HCT116 (cell line): ENCODE results near the gene ACTN2. TPM values are rescaled to one million over a fixed set of nuclear protein-coding genes. Genes with fewer than 3 reads are reported as not detected.

Experiments
- ATAC-seq: fragments of 200-7000 bp; cut with Tn5 transposase; 2 replicates; pipeline ENCODE4 v1.9.1; 2020; ENCODE audit warnings: mild to moderate bottlenecking, moderate library complexity
- BruUV-seq: library from RNA; stranded (reverse); fragments of 400-500 nt; replicated peaks from 2 replicates; lab custom pipeline; 2021; lab: Mats Ljungman, UMichigan
- CTCF ChIA-PET: fragments of 300-600 bp; sonication (Branson Sonifier 250); formaldehyde crosslinking; loops from one replicate; lab custom pipeline; 2021; ENCODE audit warnings: antibody characterized with exemption; lab: Charles Lee
- POLR2A ChIA-PET: fragments of 300-600, 350-600 bp; sonication (Branson Sonifier 250); formaldehyde crosslinking; loops from one replicate; lab custom pipeline; 2021; ENCODE audit warnings: antibody characterized with exemption; lab: Charles Lee
- RAD21 ChIA-PET, 2 experiments: fragments of 300-600 bp; sonication (Branson Sonifier 250); formaldehyde crosslinking; loops; one replicate each; lab custom pipeline; 2023; ENCODE audit warnings: low total read pairs in 2 of 2; ENCODE audit not compliant: uncharacterized antibody in 2 of 2, unreplicated experiment in 2 of 2, low non-redundant PET in 1 of 2; lab: Charles Lee
- DNase-seq: peaks from one replicate; pipeline ENCODE4 v3.0.0-alpha.2; 2010; ENCODE audit warnings: low read depth, low spot score
- H2AFZ ChIP-seq: fragments of 200-600 bp; shearing (Covaris generic), sonication (generic); 2 replicates; pipeline ENCODE4 v1.6.1; 2017; ENCODE audit warnings: low read depth, mixed run types, mixed read lengths, antibody characterized with exemption, low read length; ENCODE audit not compliant: poor library complexity, severe bottlenecking
- H3K27ac ChIP-seq: 2 replicates; pipeline ENCODE4 v1.5.1; 2012; ENCODE audit warnings: low read depth, low read length
- H3K27me3 ChIP-seq: fragments of 200-600 bp; sonication (generic); 2 replicates; pipeline ENCODE4 v1.6.1; 2016; ENCODE audit warnings: mixed run types, low read length, mixed read lengths; ENCODE audit not compliant: insufficient read depth
- H3K36me3 ChIP-seq, 2 experiments: fragments of 200-500 bp in 1 of 2; fragments of 200-600 bp in 1 of 2; sonication (Bioruptor generic) in 1 of 2; sonication (generic) in 1 of 2; 2 replicates each; pipeline versions ENCODE4 v1.5.1 to v1.6.1; 2014 to 2016; ENCODE audit warnings: low read length in 2 of 2, inconsistent platforms in 1 of 2, mixed read lengths in 1 of 2, mixed run types in 1 of 2; ENCODE audit not compliant: insufficient read depth in 2 of 2, control insufficient read depth in 1 of 2
- H3K4me1 ChIP-seq, 2 experiments: fragments of 200-600 bp in 1 of 2; sonication (generic) in 1 of 2; 2 replicates each; pipeline versions ENCODE4 v1.5.1 to v1.6.1; 2012 to 2017; ENCODE audit warnings: low read length in 2 of 2, inconsistent platforms in 1 of 2, mild to moderate bottlenecking in 1 of 2, mixed read lengths in 1 of 2, mixed run types in 1 of 2, moderate library complexity in 1 of 2; ENCODE audit not compliant: insufficient read depth in 2 of 2, control insufficient read depth in 1 of 2
- H3K4me2 ChIP-seq: fragments of 200-600 bp; sonication (generic); 2 replicates; pipeline ENCODE4 v1.6.1; 2017; ENCODE audit warnings: mixed run types, low read length, mixed read lengths
- H3K4me3 ChIP-seq, 2 experiments: fragments of 200-600 bp in 1 of 2; sonication (generic) in 1 of 2; replicated peaks in 1 of 2; 2 replicates each; pipeline ENCODE4 v1.5.1; 2011 to 2016; ENCODE audit warnings: low read length in 2 of 2, control low read depth in 1 of 2, low read depth in 1 of 2, mild to moderate bottlenecking in 1 of 2, mixed read lengths in 1 of 2, mixed run types in 1 of 2
- H3K79me2 ChIP-seq: fragments of 200-600 bp; sonication (generic); 2 replicates; pipeline ENCODE4 v1.6.1; 2017; ENCODE audit warnings: mild to moderate bottlenecking, mixed run types, low read length, moderate library complexity, mixed read lengths; ENCODE audit not compliant: insufficient read depth
- H3K9ac ChIP-seq: fragments of 200-600 bp; sonication (generic); 2 replicates; pipeline ENCODE4 v1.6.1; 2016; ENCODE audit warnings: low read length, mixed read lengths
- H3K9me2 ChIP-seq: fragments of 200-600 bp; sonication (generic), shearing (Covaris generic); 2 replicates; pipeline ENCODE4 v1.6.1; 2017; ENCODE audit warnings: mixed run types, mild to moderate bottlenecking, moderate library complexity; ENCODE audit not compliant: insufficient read depth
- H3K9me3 ChIP-seq, 2 experiments: fragments of 200-500 bp in 1 of 2; fragments of 200-600 bp in 1 of 2; sonication (Bioruptor generic) in 1 of 2; sonication (generic) in 1 of 2; 2 replicates each; pipeline ENCODE4 v1.6.1; 2014 to 2017; ENCODE audit warnings: low read length in 2 of 2, mixed read lengths in 2 of 2, inconsistent platforms in 1 of 2, low read depth in 1 of 2, mild to moderate bottlenecking in 1 of 2, mixed run types in 1 of 2, moderate library complexity in 1 of 2; ENCODE audit not compliant: control insufficient read depth in 1 of 2, insufficient read depth in 1 of 2
- H4K20me1 ChIP-seq: fragments of 200-600 bp; sonication (generic), shearing (Covaris generic); 2 replicates; pipeline ENCODE4 v1.6.1; 2017; ENCODE audit warnings: mixed run types, mild to moderate bottlenecking, moderate library complexity; ENCODE audit not compliant: insufficient read depth
- CBX3 ChIP-seq: IDR thresholded peaks from 2 replicates; pipeline ENCODE4 v1.6.1; 2012; ENCODE audit warnings: low read depth
- CEBPB ChIP-seq: IDR thresholded peaks from 2 replicates; pipeline ENCODE4 v1.6.1; 2012; ENCODE audit warnings: low read depth
- EGR1 ChIP-seq: IDR thresholded peaks from 2 replicates; pipeline ENCODE4 v1.6.1; 2012; ENCODE audit warnings: low read depth
- JUND ChIP-seq: IDR thresholded peaks from 2 replicates; pipeline ENCODE4 v1.6.1; 2012
- POLR2A ChIP-seq: IDR thresholded peaks from 2 replicates; pipeline ENCODE4 v1.7.0; 2011; ENCODE audit warnings: borderline replicate concordance; ENCODE audit not compliant: insufficient read depth, insufficient read length; ENCODE audit errors: extremely low read depth
- POLR2AphosphoS5 ChIP-seq: IDR thresholded peaks from 2 replicates; pipeline ENCODE4 v1.6.1; 2011; ENCODE audit warnings: mild to moderate bottlenecking, low read depth, low read length, moderate library complexity
- RAD21 ChIP-seq: IDR thresholded peaks from 2 replicates; pipeline ENCODE4 v1.6.1; 2012; ENCODE audit warnings: low read depth, mild to moderate bottlenecking
- SRF ChIP-seq: IDR thresholded peaks from 2 replicates; pipeline ENCODE4 v1.6.1; 2012; ENCODE audit warnings: low read depth
- TCF7L2 ChIP-seq: IDR thresholded peaks from 2 replicates; pipeline ENCODE4 v1.7.0; 2011; ENCODE audit warnings: borderline replicate concordance, inconsistent platforms; ENCODE audit not compliant: insufficient read depth, insufficient read length; ENCODE audit errors: extremely low read depth
- YY1 ChIP-seq: IDR thresholded peaks from 2 replicates; pipeline ENCODE4 v1.6.1; 2011; ENCODE audit warnings: low read length, low read depth, moderate library complexity, mild to moderate bottlenecking; ENCODE audit not compliant: insufficient replicate concordance; ENCODE audit errors: extremely low read depth
- ZFX ChIP-seq: fragments of 450-650 bp; IDR thresholded peaks from 2 replicates; pipeline ENCODE4 v1.6.1; 2017
- ZNF274 ChIP-seq: fragments of 200-500 bp; sonication (Bioruptor generic); IDR thresholded peaks from 2 replicates; pipeline ENCODE4 v1.6.1; 2014; ENCODE audit warnings: mild to moderate bottlenecking, low read depth, low read length, inconsistent platforms
- intact Hi-C: fragments of 100-400 bp; cut with micrococcal nuclease; formaldehyde crosslinking; loops from 2 replicates; pipeline ENCODE4 v1.10.0; 2022
- total RNA-seq: library from RNA; stranded (reverse); gene quantifications from one replicate; pipeline ENCODE4 v1.2.1, GENCODE V29; 2021; ENCODE audit not compliant: unreplicated experiment
- TF ChIP-seq, protein P1 (sequence below): IDR thresholded peaks from 2 replicates; pipeline ENCODE4 v1.6.1; 2012
- TF ChIP-seq, protein P2 (sequence below): IDR thresholded peaks from 2 replicates; pipeline ENCODE4 v1.6.1; 2011; ENCODE audit warnings: mild to moderate bottlenecking, low read length, moderate library complexity; ENCODE audit not compliant: insufficient replicate concordance; ENCODE audit errors: extremely low read depth
- TF ChIP-seq, protein P3 (sequence below): IDR thresholded peaks from 2 replicates; pipeline ENCODE4 v1.6.1; 2012
- TF ChIP-seq, protein P4 (sequence below), 3 experiments: fragments of 200-600 bp in 1 of 3; sonication (generic) in 1 of 3; IDR thresholded peaks in 2 of 3; conservative IDR thresholded peaks in 1 of 3; 2 replicates each; pipeline ENCODE4 v1.5.1; 2012 to 2017; ENCODE audit warnings: low read depth in 2 of 3, low read length in 2 of 3, antibody characterized with exemption in 1 of 3, borderline replicate concordance in 1 of 3, control low read depth in 1 of 3, mild to moderate bottlenecking in 1 of 3, mixed read lengths in 1 of 3, mixed run types in 1 of 3, moderate library complexity in 1 of 3; ENCODE audit not compliant: insufficient read depth in 1 of 3
- TF ChIP-seq, protein P5 (sequence below): IDR thresholded peaks from 2 replicates; pipeline ENCODE4 v1.6.1; 2012; ENCODE audit warnings: low read depth

ACTN2 gene
- total RNA-seq, 1 experiment from 2014 or later = 0.20 TPM

DNA sequence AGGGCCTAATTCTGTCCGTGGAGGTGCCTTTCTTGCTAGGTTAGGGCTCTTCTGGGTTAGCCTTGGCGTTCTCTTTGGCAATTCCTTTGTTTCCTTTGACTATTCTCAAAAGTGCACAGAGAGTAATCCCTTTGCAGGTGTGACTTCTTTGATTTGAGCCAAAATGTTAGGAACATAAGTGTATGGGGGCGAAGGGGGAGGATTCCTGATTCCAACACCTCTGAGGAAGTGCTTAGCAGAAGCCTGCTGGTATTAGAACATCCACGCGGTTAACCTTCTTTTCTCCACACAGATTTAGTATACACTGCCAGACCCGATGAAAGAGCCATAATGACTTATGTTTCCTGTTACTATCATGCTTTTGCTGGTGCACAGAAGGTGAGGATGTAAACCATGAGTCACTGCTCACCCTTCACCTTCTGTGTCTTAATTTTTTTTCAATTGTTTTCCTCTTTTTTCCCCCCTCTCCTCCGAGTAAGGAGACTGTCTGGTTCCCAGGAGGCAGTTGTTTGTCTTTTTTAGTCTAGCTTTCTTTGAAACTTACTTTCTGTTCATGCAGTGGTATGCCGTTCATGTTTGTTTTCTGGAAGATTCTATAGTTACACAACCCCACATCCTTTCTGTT lies 48.0 kb downstream of the ACTN2 start:
- TF ChIP-seq, protein P1, sequence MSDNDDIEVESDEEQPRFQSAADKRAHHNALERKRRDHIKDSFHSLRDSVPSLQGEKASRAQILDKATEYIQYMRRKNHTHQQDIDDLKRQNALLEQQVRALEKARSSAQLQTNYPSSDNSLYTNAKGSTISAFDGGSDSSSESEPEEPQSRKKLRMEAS = no peak
- TF ChIP-seq SRF (no peak), ZNF274 (no peak), CEBPB (no peak), POLR2AphosphoS5 (no peak), POLR2A (no peak), CBX3 (no peak), TCF7L2 (no peak), RAD21 (no peak), JUND (no peak), YY1 (no peak), ZFX (no peak), EGR1 (no peak)
- TF ChIP-seq, protein P2, sequence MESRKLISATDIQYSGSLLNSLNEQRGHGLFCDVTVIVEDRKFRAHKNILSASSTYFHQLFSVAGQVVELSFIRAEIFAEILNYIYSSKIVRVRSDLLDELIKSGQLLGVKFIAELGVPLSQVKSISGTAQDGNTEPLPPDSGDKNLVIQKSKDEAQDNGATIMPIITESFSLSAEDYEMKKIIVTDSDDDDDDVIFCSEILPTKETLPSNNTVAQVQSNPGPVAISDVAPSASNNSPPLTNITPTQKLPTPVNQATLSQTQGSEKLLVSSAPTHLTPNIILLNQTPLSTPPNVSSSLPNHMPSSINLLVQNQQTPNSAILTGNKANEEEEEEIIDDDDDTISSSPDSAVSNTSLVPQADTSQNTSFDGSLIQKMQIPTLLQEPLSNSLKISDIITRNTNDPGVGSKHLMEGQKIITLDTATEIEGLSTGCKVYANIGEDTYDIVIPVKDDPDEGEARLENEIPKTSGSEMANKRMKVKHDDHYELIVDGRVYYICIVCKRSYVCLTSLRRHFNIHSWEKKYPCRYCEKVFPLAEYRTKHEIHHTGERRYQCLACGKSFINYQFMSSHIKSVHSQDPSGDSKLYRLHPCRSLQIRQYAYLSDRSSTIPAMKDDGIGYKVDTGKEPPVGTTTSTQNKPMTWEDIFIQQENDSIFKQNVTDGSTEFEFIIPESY = no peak
- TF ChIP-seq, protein P3, sequence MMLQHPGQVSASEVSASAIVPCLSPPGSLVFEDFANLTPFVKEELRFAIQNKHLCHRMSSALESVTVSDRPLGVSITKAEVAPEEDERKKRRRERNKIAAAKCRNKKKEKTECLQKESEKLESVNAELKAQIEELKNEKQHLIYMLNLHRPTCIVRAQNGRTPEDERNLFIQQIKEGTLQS = no peak
- TF ChIP-seq, protein P4, sequence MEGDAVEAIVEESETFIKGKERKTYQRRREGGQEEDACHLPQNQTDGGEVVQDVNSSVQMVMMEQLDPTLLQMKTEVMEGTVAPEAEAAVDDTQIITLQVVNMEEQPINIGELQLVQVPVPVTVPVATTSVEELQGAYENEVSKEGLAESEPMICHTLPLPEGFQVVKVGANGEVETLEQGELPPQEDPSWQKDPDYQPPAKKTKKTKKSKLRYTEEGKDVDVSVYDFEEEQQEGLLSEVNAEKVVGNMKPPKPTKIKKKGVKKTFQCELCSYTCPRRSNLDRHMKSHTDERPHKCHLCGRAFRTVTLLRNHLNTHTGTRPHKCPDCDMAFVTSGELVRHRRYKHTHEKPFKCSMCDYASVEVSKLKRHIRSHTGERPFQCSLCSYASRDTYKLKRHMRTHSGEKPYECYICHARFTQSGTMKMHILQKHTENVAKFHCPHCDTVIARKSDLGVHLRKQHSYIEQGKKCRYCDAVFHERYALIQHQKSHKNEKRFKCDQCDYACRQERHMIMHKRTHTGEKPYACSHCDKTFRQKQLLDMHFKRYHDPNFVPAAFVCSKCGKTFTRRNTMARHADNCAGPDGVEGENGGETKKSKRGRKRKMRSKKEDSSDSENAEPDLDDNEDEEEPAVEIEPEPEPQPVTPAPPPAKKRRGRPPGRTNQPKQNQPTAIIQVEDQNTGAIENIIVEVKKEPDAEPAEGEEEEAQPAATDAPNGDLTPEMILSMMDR (IDR thresholded peaks at IDR 0.05 in 2 of 3, conservative IDR thresholded peaks at IDR 0.05 in 1 of 3; ENCODE audit: borderline replicate concordance in 1 of 3, insufficient read depth in 1 of 3, low read depth in 2 of 3, low read length in 2 of 3) = no peak
- TF ChIP-seq, protein P5, sequence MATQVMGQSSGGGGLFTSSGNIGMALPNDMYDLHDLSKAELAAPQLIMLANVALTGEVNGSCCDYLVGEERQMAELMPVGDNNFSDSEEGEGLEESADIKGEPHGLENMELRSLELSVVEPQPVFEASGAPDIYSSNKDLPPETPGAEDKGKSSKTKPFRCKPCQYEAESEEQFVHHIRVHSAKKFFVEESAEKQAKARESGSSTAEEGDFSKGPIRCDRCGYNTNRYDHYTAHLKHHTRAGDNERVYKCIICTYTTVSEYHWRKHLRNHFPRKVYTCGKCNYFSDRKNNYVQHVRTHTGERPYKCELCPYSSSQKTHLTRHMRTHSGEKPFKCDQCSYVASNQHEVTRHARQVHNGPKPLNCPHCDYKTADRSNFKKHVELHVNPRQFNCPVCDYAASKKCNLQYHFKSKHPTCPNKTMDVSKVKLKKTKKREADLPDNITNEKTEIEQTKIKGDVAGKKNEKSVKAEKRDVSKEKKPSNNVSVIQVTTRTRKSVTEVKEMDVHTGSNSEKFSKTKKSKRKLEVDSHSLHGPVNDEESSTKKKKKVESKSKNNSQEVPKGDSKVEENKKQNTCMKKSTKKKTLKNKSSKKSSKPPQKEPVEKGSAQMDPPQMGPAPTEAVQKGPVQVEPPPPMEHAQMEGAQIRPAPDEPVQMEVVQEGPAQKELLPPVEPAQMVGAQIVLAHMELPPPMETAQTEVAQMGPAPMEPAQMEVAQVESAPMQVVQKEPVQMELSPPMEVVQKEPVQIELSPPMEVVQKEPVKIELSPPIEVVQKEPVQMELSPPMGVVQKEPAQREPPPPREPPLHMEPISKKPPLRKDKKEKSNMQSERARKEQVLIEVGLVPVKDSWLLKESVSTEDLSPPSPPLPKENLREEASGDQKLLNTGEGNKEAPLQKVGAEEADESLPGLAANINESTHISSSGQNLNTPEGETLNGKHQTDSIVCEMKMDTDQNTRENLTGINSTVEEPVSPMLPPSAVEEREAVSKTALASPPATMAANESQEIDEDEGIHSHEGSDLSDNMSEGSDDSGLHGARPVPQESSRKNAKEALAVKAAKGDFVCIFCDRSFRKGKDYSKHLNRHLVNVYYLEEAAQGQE = no peak
- Histone ChIP-seq H4K20me1 (no peaks in the 10 kb centered on the region), H3K79me2 (no peaks in the 10 kb centered on the region), H3K27ac (no peak overlapping the region), H3K9ac (no peak overlapping the region), H3K4me3 (no peak overlapping the region), H3K4me1 (no peaks in the 10 kb centered on the region), H3K9me3 (no peaks in the 10 kb centered on the region), H3K36me3 (no peaks in the 10 kb centered on the region), H3K4me2 (no peak overlapping the region), H3K27me3 (no peaks in the 10 kb centered on the region), H3K9me2 (no peaks in the 10 kb centered on the region), H2AFZ (no peak overlapping the region)
- ChIA-PET POLR2A (no interaction called here), CTCF (no interaction called here), RAD21 (no interaction called here)
- DNase-seq = no peak
- BruUV-seq = no TSS peak
- no peak for ATAC-seq
- intact Hi-C loops = no loop called here
